ENCODE measurements around the gene PDE8B. TPM values are rescaled to one million over a fixed set of nuclear protein-coding genes. Genes with fewer than 3 reads are reported as not detected.

Gene PDE8B
- total and polyA plus RNA-seq, 2 donors = 0.38 to 1.5 TPM

DNA sequence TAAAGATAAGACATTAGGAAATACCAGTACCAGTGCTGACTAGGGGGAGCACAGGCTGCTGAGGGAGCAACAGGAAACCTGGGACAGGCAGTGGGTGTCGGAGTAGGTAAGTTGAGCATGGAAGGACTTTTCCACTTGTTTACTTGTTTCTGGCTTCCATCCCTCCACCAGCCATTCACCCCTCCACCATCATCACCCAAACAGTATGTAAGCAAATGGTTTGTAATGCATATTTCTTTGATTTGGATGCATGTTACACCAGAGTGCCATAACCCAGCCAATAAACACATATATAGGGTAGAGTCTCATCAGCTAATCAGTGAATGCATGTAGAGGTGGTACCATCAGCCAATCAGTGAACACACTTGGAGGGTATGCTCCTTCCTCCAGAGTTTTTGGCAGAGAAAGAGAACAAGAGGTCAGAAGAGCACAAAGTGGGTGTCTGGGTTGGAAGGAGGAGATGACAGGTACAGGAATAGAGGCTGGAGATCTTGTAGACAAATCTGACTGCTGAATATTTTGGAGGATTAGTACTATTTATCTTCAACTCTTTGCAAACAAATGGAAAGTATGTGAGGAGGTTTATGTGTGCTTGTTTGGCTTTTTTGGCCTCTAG, 37.7 kb upstream of the PDE8B start:
- no peak for DNase-seq (ENCODE audit: low read depth in 6 of 9, low spot score in 9 of 9)
- no peaks in the 10 kb centered on the region for H3K4me1 ChIP-seq (ENCODE audit: control insufficient read depth in 2 of 2, insufficient read depth in 2 of 2, low read length in 2 of 2)
- WGBS = 98% methylated on average over 1 of the region's 1 CpG
- no peaks in the 10 kb centered on the region for H3K9me3 ChIP-seq (ENCODE audit: control insufficient read depth in 2 of 2, insufficient read depth in 1 of 2, low read length in 1 of 2)
- H3K4me3 ChIP-seq (ENCODE audit: low read length in 2 of 2) = no peak overlapping the region
- no peak overlapping the region for H3K27ac ChIP-seq (ENCODE audit: low read depth in 1 of 2, low read length in 1 of 2)
- H3K27me3 ChIP-seq (ENCODE audit: control insufficient read depth in 2 of 2, insufficient read depth in 1 of 2, low read length in 1 of 2) = peaks cover 0 to 11% of the 10 kb centered on the region in 2 donors
- no peaks in the 10 kb centered on the region for H3K36me3 ChIP-seq (ENCODE audit: control insufficient read depth in 2 of 2, insufficient read depth in 2 of 2, low read length in 1 of 2)

DNA sequence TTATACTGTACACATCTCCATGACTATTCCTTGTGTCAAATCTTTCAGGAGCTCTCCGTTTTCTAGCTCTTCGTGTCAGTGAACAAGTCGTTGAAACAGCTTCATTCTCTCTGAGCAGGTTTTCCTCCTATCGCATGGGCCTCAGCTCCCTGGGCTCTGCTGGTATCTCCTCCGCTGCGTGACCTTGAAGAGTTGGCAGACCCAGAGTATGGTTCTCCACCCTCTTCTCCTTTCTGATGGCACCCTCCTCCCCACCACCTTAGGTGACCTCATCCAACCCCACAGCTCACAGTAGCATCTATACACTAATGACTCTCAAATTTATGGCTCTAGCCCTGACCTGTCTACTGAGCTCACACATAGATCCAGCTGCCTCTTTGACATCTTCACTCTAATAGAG, 36.0 kb upstream of the PDE8B start:
- Histone ChIP-seq H3K4me1 (ENCODE audit: control insufficient read depth in 2 of 2, insufficient read depth in 2 of 2, low read length in 2 of 2) (no peaks in the 10 kb centered on the region), H3K27ac (ENCODE audit: low read depth in 1 of 2, low read length in 1 of 2) (no peak overlapping the region), H3K9me3 (ENCODE audit: control insufficient read depth in 2 of 2, insufficient read depth in 1 of 2, low read length in 1 of 2) (no peaks in the 10 kb centered on the region), H3K4me3 (ENCODE audit: low read length in 2 of 2) (no peak overlapping the region), H3K36me3 (ENCODE audit: control insufficient read depth in 2 of 2, insufficient read depth in 2 of 2, low read length in 1 of 2) (no peaks in the 10 kb centered on the region), H3K27me3 (ENCODE audit: control insufficient read depth in 2 of 2, insufficient read depth in 1 of 2, low read length in 1 of 2) (peaks cover 5 to 24% of the 10 kb centered on the region in 2 donors)
- DNase-seq (ENCODE audit: low read depth in 6 of 9, low spot score in 9 of 9) = no peak
- WGBS = 80% methylated on average over 6 of the region's 6 CpGs

DNA sequence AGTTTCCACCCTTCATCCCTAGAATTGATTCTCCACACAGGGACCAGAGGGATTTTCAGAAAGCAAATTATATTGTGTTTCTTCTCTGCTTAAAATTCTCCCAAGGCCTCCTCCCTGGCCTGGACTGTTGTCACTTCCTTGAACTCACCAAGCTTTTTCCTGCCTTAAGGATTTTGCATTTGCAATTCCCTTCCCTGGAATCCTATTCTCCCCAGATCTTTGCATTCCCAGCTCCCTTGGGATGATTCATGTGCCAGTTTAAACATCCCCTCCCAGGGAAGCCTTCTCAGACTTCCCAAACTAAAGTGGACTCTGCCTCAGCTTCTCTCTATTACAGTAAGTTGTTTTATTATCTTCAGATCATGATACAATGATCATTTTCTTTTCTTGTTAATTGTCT, 35.2 kb upstream of the PDE8B start:
- H3K4me1 ChIP-seq (ENCODE audit: control insufficient read depth in 2 of 2, insufficient read depth in 2 of 2, low read length in 2 of 2) = peaks cover 0 to 2% of the 10 kb centered on the region in 2 donors
- no peak for DNase-seq (ENCODE audit: low read depth in 6 of 9, low spot score in 9 of 9)
- peaks cover 12 to 31% of the 10 kb centered on the region in 2 donors for H3K27me3 ChIP-seq (ENCODE audit: control insufficient read depth in 2 of 2, insufficient read depth in 1 of 2, low read length in 1 of 2)
- H3K36me3 ChIP-seq (ENCODE audit: control insufficient read depth in 2 of 2, insufficient read depth in 2 of 2, low read length in 1 of 2) = no peaks in the 10 kb centered on the region
- no peak overlapping the region for H3K4me3 ChIP-seq (ENCODE audit: low read length in 2 of 2)
- H3K9me3 ChIP-seq (ENCODE audit: control insufficient read depth in 2 of 2, insufficient read depth in 1 of 2, low read length in 1 of 2) = no peaks in the 10 kb centered on the region
- H3K27ac ChIP-seq (ENCODE audit: low read depth in 1 of 2, low read length in 1 of 2) = no peak overlapping the region

DNA sequence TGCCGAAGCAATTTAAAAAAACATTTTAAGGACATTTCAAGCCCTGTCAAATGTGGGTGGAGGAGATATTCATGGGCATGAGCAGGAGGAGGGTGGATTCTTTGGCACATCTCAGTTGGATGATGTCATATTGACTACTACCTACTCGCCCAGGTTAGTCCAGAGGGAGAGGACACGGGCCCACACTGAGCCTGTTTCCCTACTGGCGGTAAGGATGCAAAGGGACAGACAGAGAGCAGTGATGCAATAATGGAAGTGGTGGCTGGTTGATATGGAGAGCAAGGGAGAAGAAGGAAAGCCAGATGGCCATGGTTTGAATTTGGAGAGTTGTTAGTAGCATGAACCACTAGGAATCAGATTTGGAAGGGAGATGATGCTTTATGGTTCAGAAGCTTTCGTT, 34.1 kb upstream of the PDE8B start:
- Histone ChIP-seq H3K27me3 (ENCODE audit: control insufficient read depth in 2 of 2, insufficient read depth in 1 of 2, low read length in 1 of 2) (peaks cover 20 to 43% of the 10 kb centered on the region in 2 donors), H3K36me3 (ENCODE audit: control insufficient read depth in 2 of 2, insufficient read depth in 2 of 2, low read length in 1 of 2) (no peaks in the 10 kb centered on the region), H3K9me3 (ENCODE audit: control insufficient read depth in 2 of 2, insufficient read depth in 1 of 2, low read length in 1 of 2) (no peaks in the 10 kb centered on the region), H3K4me3 (ENCODE audit: low read length in 2 of 2) (no peak overlapping the region), H3K27ac (ENCODE audit: low read depth in 1 of 2, low read length in 1 of 2) (no peak overlapping the region), H3K4me1 (ENCODE audit: control insufficient read depth in 2 of 2, insufficient read depth in 2 of 2, low read length in 2 of 2) (peaks cover 0 to 5% of the 10 kb centered on the region in 2 donors)
- WGBS = 97% methylated on average over 5 of the region's 5 CpGs
- DNase-seq (ENCODE audit: low read depth in 6 of 9, low spot score in 9 of 9) = no peak

DNA sequence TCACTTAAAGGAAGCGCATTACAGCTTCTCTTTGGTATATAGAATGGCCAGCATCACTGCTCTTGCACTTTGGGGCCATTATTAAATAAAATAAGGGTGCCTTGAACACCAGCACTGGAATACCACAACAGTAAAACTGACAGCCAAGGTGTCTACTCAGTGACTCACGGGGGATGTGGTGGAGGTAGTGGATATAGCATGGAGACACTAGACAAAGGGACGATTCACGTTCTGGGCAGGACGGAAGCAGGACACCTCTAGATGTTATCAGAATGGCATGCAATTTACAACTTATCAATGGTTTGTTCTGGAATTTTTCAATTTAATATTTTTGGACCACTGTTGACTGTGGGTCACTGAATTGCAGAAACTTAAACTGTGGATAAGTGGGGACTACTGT, 32.9 kb upstream of the PDE8B start:
- 95% methylated on average over 5 of the region's 5 CpGs for WGBS
- DNase-seq (ENCODE audit: low read depth in 6 of 9, low spot score in 9 of 9) = no peak
- H3K9me3 ChIP-seq (ENCODE audit: control insufficient read depth in 2 of 2, insufficient read depth in 1 of 2, low read length in 1 of 2) = no peaks in the 10 kb centered on the region
- no peaks in the 10 kb centered on the region for H3K36me3 ChIP-seq (ENCODE audit: control insufficient read depth in 2 of 2, insufficient read depth in 2 of 2, low read length in 1 of 2)
- H3K4me3 ChIP-seq (ENCODE audit: low read length in 2 of 2) = no peak overlapping the region
- peaks cover 25 to 53% of the 10 kb centered on the region in 2 donors for H3K27me3 ChIP-seq (ENCODE audit: control insufficient read depth in 2 of 2, insufficient read depth in 1 of 2, low read length in 1 of 2)
- no peak overlapping the region for H3K27ac ChIP-seq (ENCODE audit: low read depth in 1 of 2, low read length in 1 of 2)
- peaks cover 0 to 5% of the 10 kb centered on the region in 2 donors for H3K4me1 ChIP-seq (ENCODE audit: control insufficient read depth in 2 of 2, insufficient read depth in 2 of 2, low read length in 2 of 2)

DNA sequence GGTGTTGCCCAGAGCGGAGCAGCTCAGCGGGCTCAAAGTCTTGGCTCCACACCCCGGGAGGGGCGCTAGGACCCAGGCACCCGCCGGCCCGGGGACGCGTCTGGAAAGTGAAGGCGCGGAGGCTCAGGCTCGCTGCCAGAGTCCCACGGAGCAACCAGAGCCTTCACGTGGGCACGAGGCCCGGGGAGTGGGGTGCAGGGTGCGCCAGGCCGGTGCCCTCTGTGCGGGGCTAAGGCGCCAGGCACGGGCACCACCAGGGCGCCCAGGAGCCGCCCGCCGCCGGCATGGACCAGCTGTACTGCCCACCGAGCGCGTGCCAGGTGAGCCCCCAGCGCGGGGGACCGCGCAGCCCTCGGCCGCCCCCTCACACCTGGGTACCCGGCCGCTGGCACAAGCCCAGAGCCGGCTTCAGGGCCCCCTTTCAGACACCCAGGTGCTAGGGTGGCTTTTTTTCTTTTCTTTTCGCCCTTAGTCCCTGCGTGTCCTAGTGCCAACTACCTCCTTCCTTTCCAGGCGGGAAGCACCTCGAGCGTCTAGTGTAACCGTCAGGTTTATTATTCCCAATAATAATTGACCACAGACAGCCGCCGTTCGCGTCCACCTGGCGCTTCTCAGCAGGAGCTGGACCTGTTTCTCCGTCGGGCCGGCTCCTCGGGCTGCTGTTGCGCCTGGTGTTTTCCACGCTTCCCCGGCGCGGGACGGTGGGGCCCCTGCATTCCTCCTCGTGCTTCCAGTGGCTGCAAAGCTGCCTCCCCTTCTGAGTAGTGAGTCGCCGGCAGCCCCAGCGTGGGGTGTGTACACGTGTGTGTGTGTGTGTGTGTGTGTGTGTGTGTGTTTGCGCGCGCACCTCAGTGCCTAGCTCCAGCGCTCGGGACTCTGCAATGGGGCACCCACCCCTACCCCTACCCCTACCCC, 30.1 kb upstream of the PDE8B start:
- Histone ChIP-seq H3K4me3 (ENCODE audit: low read length in 2 of 2) (peak overlapping the region in 1 of 2 donors; percentile 6), H3K4me1 (ENCODE audit: control insufficient read depth in 2 of 2, insufficient read depth in 2 of 2, low read length in 2 of 2) (peaks cover 0 to 5% of the 10 kb centered on the region in 2 donors), H3K9me3 (ENCODE audit: control insufficient read depth in 2 of 2, insufficient read depth in 1 of 2, low read length in 1 of 2) (no peaks in the 10 kb centered on the region), H3K27ac (ENCODE audit: low read depth in 1 of 2, low read length in 1 of 2) (no peak overlapping the region), H3K27me3 (ENCODE audit: control insufficient read depth in 2 of 2, insufficient read depth in 1 of 2, low read length in 1 of 2) (peaks cover 25 to 58% of the 10 kb centered on the region in 2 donors), H3K36me3 (ENCODE audit: control insufficient read depth in 2 of 2, insufficient read depth in 2 of 2, low read length in 1 of 2) (no peaks in the 10 kb centered on the region)
- WGBS = 3% methylated on average over 69 of the region's 69 CpGs
- DNase-seq (ENCODE audit: low read depth in 6 of 9, low spot score in 9 of 9) = no peak

DNA sequence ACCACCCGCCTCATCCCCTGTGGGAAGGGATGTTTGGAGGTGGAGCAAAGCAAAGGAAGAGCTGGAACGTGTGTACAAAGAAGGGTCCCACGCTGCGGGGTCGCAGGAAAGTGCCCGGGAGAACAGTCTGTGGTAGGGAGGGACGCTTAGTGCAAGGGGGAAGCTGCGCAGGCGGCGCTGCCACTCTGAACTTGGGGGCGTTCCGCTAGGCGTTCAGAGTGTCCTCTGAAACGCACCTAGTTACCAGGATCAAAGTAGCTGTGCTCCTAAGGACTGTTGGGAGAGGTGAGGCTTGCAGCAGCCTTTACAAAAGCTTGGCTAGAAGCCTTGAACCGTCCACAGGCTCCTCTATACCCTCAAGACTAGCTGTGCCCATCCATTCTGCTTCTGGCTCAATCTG, 29.3 kb upstream of the PDE8B start:
- DNase-seq (ENCODE audit: low read depth in 6 of 9, low spot score in 9 of 9) = no peak
- 8% methylated on average over 15 of the region's 15 CpGs for WGBS
- no peak overlapping the region for H3K4me3 ChIP-seq (ENCODE audit: low read length in 2 of 2)

DNA sequence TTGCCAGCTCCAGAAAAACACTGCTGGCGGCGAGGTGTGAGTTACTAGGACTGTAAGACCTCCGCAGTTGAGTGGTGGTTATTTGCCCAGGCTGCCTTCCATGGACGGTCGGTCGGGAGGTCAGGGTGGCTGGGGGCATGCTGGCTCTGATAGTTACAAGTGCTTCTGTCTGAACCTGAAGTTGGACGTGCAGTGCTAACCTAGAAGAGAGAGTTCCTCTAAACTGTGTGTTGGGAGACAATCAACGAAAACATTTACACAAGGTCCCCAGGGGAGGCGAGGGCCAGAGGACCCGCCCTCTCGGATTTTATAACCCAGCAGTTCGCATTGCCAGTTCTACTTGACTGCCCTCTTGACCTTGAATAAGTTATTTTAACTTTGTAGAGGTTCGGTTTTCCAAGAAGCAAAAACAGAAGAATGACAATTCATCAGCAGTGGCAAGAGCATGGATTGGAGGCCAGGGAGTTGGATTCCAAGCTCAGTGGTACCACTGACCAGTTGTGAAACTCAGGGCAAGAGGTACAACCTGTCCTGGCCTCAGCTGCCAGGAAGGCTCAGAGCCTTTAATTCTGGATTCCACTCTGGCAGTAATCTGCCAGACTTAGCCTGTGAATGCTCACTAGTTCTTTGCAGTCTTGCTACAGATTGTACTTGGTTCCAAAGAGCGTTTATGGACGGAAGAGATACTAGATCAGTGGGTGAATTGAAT, 28.7 kb upstream of the PDE8B start:
- H3K27ac ChIP-seq (ENCODE audit: low read depth in 1 of 2, low read length in 1 of 2) = no peak overlapping the region
- 82% methylated on average over 15 of the region's 15 CpGs for WGBS
- peaks cover 25 to 51% of the 10 kb centered on the region in 2 donors for H3K27me3 ChIP-seq (ENCODE audit: control insufficient read depth in 2 of 2, insufficient read depth in 1 of 2, low read length in 1 of 2)

More for the DNA sequence above, 29.3 kb upstream of the PDE8B start:
- H3K27me3 ChIP-seq (ENCODE audit: control insufficient read depth in 2 of 2, insufficient read depth in 1 of 2, low read length in 1 of 2) = peaks cover 25 to 56% of the 10 kb centered on the region in 2 donors
- no peaks in the 10 kb centered on the region for H3K9me3 ChIP-seq (ENCODE audit: control insufficient read depth in 2 of 2, insufficient read depth in 1 of 2, low read length in 1 of 2)
- peaks cover 0 to 5% of the 10 kb centered on the region in 2 donors for H3K4me1 ChIP-seq (ENCODE audit: control insufficient read depth in 2 of 2, insufficient read depth in 2 of 2, low read length in 2 of 2)
- no peak overlapping the region for H3K27ac ChIP-seq (ENCODE audit: low read depth in 1 of 2, low read length in 1 of 2)
- no peaks in the 10 kb centered on the region for H3K36me3 ChIP-seq (ENCODE audit: control insufficient read depth in 2 of 2, insufficient read depth in 2 of 2, low read length in 1 of 2)

DNA sequence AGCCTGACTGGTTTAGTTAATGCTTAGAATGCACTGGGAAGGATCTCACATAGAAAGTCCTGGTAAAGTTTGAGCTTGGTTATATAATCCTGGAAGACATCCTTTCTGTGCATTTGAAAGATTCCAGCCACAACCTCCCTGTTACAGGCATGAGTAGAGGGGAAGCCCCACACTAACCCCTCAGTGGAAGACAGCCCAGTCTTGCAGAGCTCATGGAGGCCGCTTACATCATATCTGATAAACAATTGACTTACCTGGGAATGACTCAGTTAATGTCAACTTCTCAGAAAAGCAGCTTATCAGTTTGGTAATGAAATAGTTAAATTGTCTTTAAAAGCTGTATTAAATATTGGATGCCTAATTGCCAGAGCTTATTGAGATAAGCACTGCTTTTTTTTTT, 28.1 kb upstream of the PDE8B start:
- Histone ChIP-seq H3K27me3 (ENCODE audit: control insufficient read depth in 2 of 2, insufficient read depth in 1 of 2, low read length in 1 of 2) (peaks cover 25 to 47% of the 10 kb centered on the region in 2 donors), H3K9me3 (ENCODE audit: control insufficient read depth in 2 of 2, insufficient read depth in 1 of 2, low read length in 1 of 2) (no peaks in the 10 kb centered on the region), H3K4me1 (ENCODE audit: control insufficient read depth in 2 of 2, insufficient read depth in 2 of 2, low read length in 2 of 2) (peaks cover 0 to 5% of the 10 kb centered on the region in 2 donors), H3K4me3 (ENCODE audit: low read length in 2 of 2) (no peak overlapping the region), H3K36me3 (ENCODE audit: control insufficient read depth in 2 of 2, insufficient read depth in 2 of 2, low read length in 1 of 2) (no peaks in the 10 kb centered on the region), H3K27ac (ENCODE audit: low read depth in 1 of 2, low read length in 1 of 2) (no peak overlapping the region)
- no peak for DNase-seq (ENCODE audit: low read depth in 6 of 9, low spot score in 9 of 9)
- WGBS = 98% methylated on average over 1 of the region's 1 CpG

More for the DNA sequence above, 28.7 kb upstream of the PDE8B start:
- H3K4me1 ChIP-seq (ENCODE audit: control insufficient read depth in 2 of 2, insufficient read depth in 2 of 2, low read length in 2 of 2) = peaks cover 0 to 5% of the 10 kb centered on the region in 2 donors
- no peaks in the 10 kb centered on the region for H3K36me3 ChIP-seq (ENCODE audit: control insufficient read depth in 2 of 2, insufficient read depth in 2 of 2, low read length in 1 of 2)
- no peak overlapping the region for H3K4me3 ChIP-seq (ENCODE audit: low read length in 2 of 2)
- no peaks in the 10 kb centered on the region for H3K9me3 ChIP-seq (ENCODE audit: control insufficient read depth in 2 of 2, insufficient read depth in 1 of 2, low read length in 1 of 2)
- no peak for DNase-seq (ENCODE audit: low read depth in 6 of 9, low spot score in 9 of 9)
